OCI-M2 (cell line): Measurements from ENCODE around the gene CABLES2.

Source experiments
- DNase-seq: peaks from one replicate; lab custom pipeline; 2025; ENCODE audit not compliant: unreplicated experiment; lab: John Stamatoyannopoulos, UW

CABLES2 gene

GRCh38 chr20:62405108-62405980 is 1.7 kb downstream of the CABLES2 start:
- no peak for DNase-seq

GRCh38 chr20:62404761-62405107 is 2.4 kb downstream of the CABLES2 start:
- no peak for DNase-seq

GRCh38 chr20:62404112-62404665 is 2.9 kb downstream of the CABLES2 start:
- DNase-seq, result no peak

- no peak for DNase-seq
Measured at GRCh38 chr20:62403331-62403730, 3.8 kb downstream of the CABLES2 start.

- no peak for DNase-seq
Measured at GRCh38 chr20:62402456-62403150, 4.5 kb downstream of the CABLES2 start.

GRCh38 chr20:62401331-62401779 is 5.7 kb downstream of the CABLES2 start:
- no peak for DNase-seq

GRCh38 chr20:62400541-62400940 is 6.5 kb downstream of the CABLES2 start:
- DNase-seq, result no peak

GRCh38 chr20:62400021-62400420 is 7.1 kb downstream of the CABLES2 start:
- no peak for DNase-seq

GRCh38 chr20:62398120-62398821 is 8.8 kb downstream of the CABLES2 start:
- DNase-seq, result no peak

- DNase-seq, result no peak
Measured at GRCh38 chr20:62396367-62397239, 10.5 kb downstream of the CABLES2 start.

GRCh38 chr20:62395311-62396242 is 11.5 kb downstream of the CABLES2 start:
- no peak for DNase-seq

- no peak for DNase-seq
Measured at GRCh38 chr20:62394248-62395245, 12.5 kb downstream of the CABLES2 start.

- DNase-seq, result no peak
Measured at GRCh38 chr20:62393830-62394229, 13.3 kb downstream of the CABLES2 start.

GRCh38 chr20:62393335-62393665 is 13.8 kb downstream of the CABLES2 start:
- no peak for DNase-seq

- no peak for DNase-seq
Measured at GRCh38 chr20:62392621-62393334, 14.3 kb downstream of the CABLES2 start.

GRCh38 chr20:62392077-62392418 is 15.0 kb downstream of the CABLES2 start:
- no peak for DNase-seq

- DNase-seq, result no peak
Measured at GRCh38 chr20:62391165-62392076, 15.7 kb downstream of the CABLES2 start.
